H1 (cell line): Measurements from ENCODE around the gene METTL25B. TPM values are rescaled to one million over a fixed set of nuclear protein-coding genes. Genes with fewer than 3 reads are reported as not detected.

Experiments used
- CTCF ChIA-PET: fragments of 300-600 bp; sonication (Branson Sonifier 250); formaldehyde crosslinking; loops from one replicate; lab custom pipeline; 2021; ENCODE audit not compliant: partially characterized antibody; lab: Charles Lee
- POLR2A ChIA-PET: fragments of 300-600 bp; sonication (Branson Sonifier 250); formaldehyde crosslinking; loops from one replicate; lab custom pipeline; 2021; ENCODE audit warnings: inconsistent platforms; ENCODE audit not compliant: partially characterized antibody; lab: Charles Lee
- DNase-seq, 2 experiments: peaks; one replicate each; pipeline versions ENCODE4 v3.0.0 to v3.0.0-alpha.2; 2010 to 2022; ENCODE audit warnings: low spot score in 2 of 2, low read depth in 1 of 2, mixed read lengths in 1 of 2
- FAIRE-seq: peaks from 2 replicates; lab custom pipeline; 2011; peaks lifted over from hg19 to GRCh38; lab: Jason Lieb, UNC
- H2AFZ ChIP-seq: 2 replicates; pipeline ENCODE4 v1.8.1; 2012; ENCODE audit warnings: low read length, inconsistent platforms
- H2AK5ac ChIP-seq: 2 replicates; pipeline ENCODE4 v1.6.1; 2013; ENCODE audit warnings: low read depth, low read length
- H2BK120ac ChIP-seq: replicated peaks from 2 replicates; pipeline ENCODE3; 2013; ENCODE audit warnings: low read depth, low read length, inconsistent platforms
- H2BK12ac ChIP-seq: 2 replicates; pipeline ENCODE4 v1.6.1; 2013; ENCODE audit warnings: low read depth, low read length
- H2BK15ac ChIP-seq: 2 replicates; pipeline ENCODE4 v1.6.1; 2013; ENCODE audit warnings: low read length
- H2BK20ac ChIP-seq: 2 replicates; pipeline ENCODE4 v1.6.1; 2013; ENCODE audit warnings: low read length
- H2BK5ac ChIP-seq: 2 replicates; pipeline ENCODE4 v1.6.1; 2013; ENCODE audit warnings: low read depth, low read length
- H3K14ac ChIP-seq: 2 replicates; pipeline ENCODE4 v1.6.1; 2013; ENCODE audit warnings: inconsistent platforms; ENCODE audit not compliant: insufficient read length
- H3K18ac ChIP-seq: 2 replicates; pipeline ENCODE4 v1.6.1; 2013; ENCODE audit warnings: low read length; ENCODE audit errors: extremely low read depth
- H3K23ac ChIP-seq: 2 replicates; pipeline ENCODE4 v1.6.1; 2013; ENCODE audit warnings: inconsistent platforms; ENCODE audit not compliant: insufficient read length
- H3K23me2 ChIP-seq: 2 replicates; pipeline ENCODE4 v1.6.1; 2013; ENCODE audit warnings: low read depth, low read length
- H3K27ac ChIP-seq: 2 replicates; pipeline ENCODE4 v1.6.1; 2011; ENCODE audit warnings: low read depth, low read length, inconsistent platforms
- H3K27me3 ChIP-seq, 4 experiments: replicated peaks in 1 of 4; 1 replicate in 1 of 4; 2 replicates in 3 of 4; pipeline versions ENCODE4 v1.6.1 to v1.8.1; 2011 to 2013; ENCODE audit warnings: low read length in 3 of 4, mild to moderate bottlenecking in 3 of 4, inconsistent platforms in 2 of 4, mixed read lengths in 2 of 4, moderate library complexity in 1 of 4; ENCODE audit not compliant: control insufficient read depth in 3 of 4, insufficient read depth in 3 of 4; ENCODE audit errors: extremely low read depth in 1 of 4
- H3K36me3 ChIP-seq, 4 experiments: 2 replicates each; pipeline versions ENCODE4 v1.6.1 to v1.8.1; 2011 to 2013; ENCODE audit warnings: mild to moderate bottlenecking in 4 of 4, low read length in 3 of 4, moderate library complexity in 2 of 4, control low read depth in 1 of 4, inconsistent platforms in 1 of 4; ENCODE audit not compliant: insufficient read depth in 4 of 4, control insufficient read depth in 2 of 4
- H3K4ac ChIP-seq: replicated peaks from 2 replicates; pipeline ENCODE3; 2013; ENCODE audit warnings: low read length, low read depth, mixed read lengths, inconsistent platforms; ENCODE audit not compliant: insufficient read length
- H3K4me1 ChIP-seq, 4 experiments: replicated peaks in 1 of 4; 1 replicate in 1 of 4; 2 replicates in 3 of 4; pipeline versions ENCODE4 v1.6.1 to v1.8.1; 2011 to 2013; ENCODE audit warnings: low read length in 3 of 4, inconsistent platforms in 2 of 4, mixed read lengths in 1 of 4; ENCODE audit not compliant: insufficient read depth in 4 of 4, control insufficient read depth in 3 of 4
- H3K4me2 ChIP-seq, 2 experiments: 2 replicates each; pipeline versions ENCODE4 v1.6.1 to v1.8.1; 2011 to 2013; ENCODE audit warnings: low read depth in 2 of 2, low read length in 2 of 2, control low read depth in 1 of 2, inconsistent platforms in 1 of 2, mild to moderate bottlenecking in 1 of 2; ENCODE audit not compliant: insufficient read depth in 1 of 2
- H3K4me3 ChIP-seq, 4 experiments: fragments of 200-600, 300-600 bp in 1 of 4; sonication (generic), shearing (Covaris generic), sonication (Bioruptor Twin) in 1 of 4; 2 replicates each; pipeline versions ENCODE4 v1.5.1 to v1.8.1; 2011 to 2016; ENCODE audit warnings: low read length in 4 of 4, low read depth in 3 of 4, control low read depth in 2 of 4, inconsistent platforms in 2 of 4, mild to moderate bottlenecking in 2 of 4, mixed read lengths in 1 of 4, moderate library complexity in 1 of 4; ENCODE audit not compliant: insufficient read depth in 2 of 4; ENCODE audit errors: extremely low read depth in 1 of 4
- H3K56ac ChIP-seq: replicated peaks from 2 replicates; pipeline ENCODE3; 2013; ENCODE audit warnings: low read depth, mild to moderate bottlenecking, mixed read lengths, low read length, inconsistent platforms; ENCODE audit not compliant: insufficient read length
- H3K79me1 ChIP-seq: 2 replicates; pipeline ENCODE4 v1.6.1; 2013; ENCODE audit warnings: low read depth, low read length, control low read depth
- H3K79me2 ChIP-seq, 2 experiments: 2 replicates each; pipeline versions ENCODE4 v1.6.1 to v1.8.1; 2012 to 2013; ENCODE audit warnings: low read length in 2 of 2, mild to moderate bottlenecking in 2 of 2, inconsistent platforms in 1 of 2; ENCODE audit not compliant: insufficient read depth in 2 of 2, control insufficient read depth in 1 of 2
- H3K9ac ChIP-seq, 4 experiments: replicated peaks in 1 of 4; 1 replicate in 1 of 4; 2 replicates in 3 of 4; pipeline versions ENCODE4 v1.6.1 to v1.8.1; 2011 to 2013; ENCODE audit warnings: low read depth in 3 of 4, low read length in 3 of 4, control low read depth in 2 of 4, mild to moderate bottlenecking in 2 of 4, moderate library complexity in 2 of 4, inconsistent platforms in 1 of 4; ENCODE audit errors: extremely low read depth in 1 of 4
- H3K9me3 ChIP-seq, 2 experiments: 2 replicates each; pipeline versions ENCODE4 v1.6.1 to v1.8.1; 2012 to 2013; ENCODE audit warnings: mild to moderate bottlenecking in 2 of 2, moderate library complexity in 2 of 2, control low read depth in 1 of 2, inconsistent platforms in 1 of 2, low read depth in 1 of 2, low read length in 1 of 2, mixed read lengths in 1 of 2; ENCODE audit not compliant: insufficient read depth in 2 of 2
- H4K20me1 ChIP-seq, 2 experiments: replicated peaks in 1 of 2; 2 replicates each; pipeline versions ENCODE3 to v1.8.1; 2011 to 2013; ENCODE audit warnings: inconsistent platforms in 2 of 2, low read length in 2 of 2, mild to moderate bottlenecking in 1 of 2; ENCODE audit not compliant: insufficient read depth in 2 of 2, control insufficient read depth in 1 of 2
- H4K5ac ChIP-seq: 2 replicates; pipeline ENCODE4 v1.6.1; 2013; ENCODE audit warnings: low read length, low read depth, mixed read lengths, inconsistent platforms; ENCODE audit not compliant: insufficient read length
- H4K8ac ChIP-seq: 2 replicates; pipeline ENCODE4 v1.8.0; 2013; ENCODE audit warnings: mild to moderate bottlenecking, moderate library complexity, low read length, inconsistent platforms; ENCODE audit not compliant: insufficient read depth; ENCODE audit errors: extremely low read depth
- H4K91ac ChIP-seq: replicated peaks from 2 replicates; pipeline ENCODE3; 2013; ENCODE audit warnings: low read length, mixed read lengths, inconsistent platforms; ENCODE audit not compliant: insufficient read length
- TAF7 ChIP-seq: optimal IDR thresholded peaks from 2 replicates; pipeline ENCODE3; 2011; ENCODE audit warnings: low read depth, mild to moderate bottlenecking, inconsistent platforms, low read length, moderate library complexity, borderline replicate concordance
- WGBS, 2 experiments: shearing (Covaris generic) in 1 of 2; methylation state at CpG; one replicate each; pipeline versions ENCODE4 v1.1.6 to v1.1.7; 2013 to 2015; ENCODE audit warnings: low lambda C conversion rate in 2 of 2, mixed read lengths in 2 of 2, inconsistent platforms in 1 of 2, low coverage in 1 of 2, missing lambda C conversion rate in 1 of 2; ENCODE audit not compliant: insufficient replicate concordance in 2 of 2, insufficient coverage in 1 of 2, insufficient read length in 1 of 2; ENCODE audit errors: extremely low coverage in 1 of 2, missing lambda C conversion rate in 1 of 2; 5-methylcytosine and 5-hydroxymethylcytosine counted together
- polyA plus RNA-seq, 7 experiments: library from polyadenylated mRNA; depleted of rRNA in 3 of 7; stranded (reverse) in 5 of 7; unstranded in 2 of 7; fragments of >200 nt in 5 of 7; fragments of 200-250 nt in 2 of 7; gene quantifications; 1 replicate in 5 of 7; 2 replicates in 1 of 7; 4 replicates in 1 of 7; pipeline versions ENCODE4 v1.2.1 to v1.2.3, GENCODE V29; 2011 to 2013; ENCODE audit warnings: missing spikeins in 2 of 7, mixed read lengths in 2 of 7
- total RNA-seq: library from RNA; stranded (reverse); fragmentation: NEBNext Ultra II Directional; extraction: Animal tissue kit (Norgen Biotek cat#: 25700); gene quantifications from 2 replicates; pipeline ENCODE4 v1.2.1, GENCODE V29; 2021

Gene METTL25B
- total and polyA plus RNA-seq, 2 of the 8 experiments (the other 6 are each of a cell fraction or from before 2014, with no cell fraction given): 28.4 to 30.1 TPM

DNA sequence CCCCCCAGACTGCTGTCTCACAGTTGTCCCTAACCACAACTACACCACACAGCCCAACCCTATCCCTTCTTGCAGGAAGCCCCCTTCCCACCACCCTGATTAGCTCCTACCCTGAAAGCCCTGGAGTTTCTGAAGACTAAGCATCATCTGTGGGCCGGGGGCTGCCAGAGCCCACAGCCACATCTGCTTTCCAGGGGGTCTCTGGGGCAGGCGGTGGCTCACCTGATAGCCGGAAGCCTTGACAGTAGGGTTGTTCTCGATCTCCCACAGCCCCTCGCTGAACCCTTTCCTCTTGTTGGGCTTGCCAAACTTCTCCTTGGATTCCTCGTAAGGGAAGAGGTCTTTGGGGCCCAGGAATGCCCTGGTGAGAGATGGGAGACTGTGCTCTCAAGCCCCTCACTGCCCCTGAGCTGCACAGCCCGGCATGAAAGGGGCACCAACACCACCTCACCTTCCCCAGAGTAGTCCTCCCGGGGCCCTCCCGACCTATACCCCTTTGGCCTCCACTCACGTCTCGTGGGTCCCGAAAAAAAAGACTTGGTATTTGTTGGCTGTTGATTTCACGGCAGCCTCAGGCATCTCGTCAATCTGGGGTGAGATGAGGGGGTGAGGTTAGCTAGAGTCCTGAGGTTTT lies 16.6 kb downstream of the METTL25B start:
- no peak overlapping the region for H4K8ac ChIP-seq
- peaks cover 0 to 3% of the 10 kb centered on the region in 2 experiments for H4K20me1 ChIP-seq
- H3K23ac ChIP-seq: no peak overlapping the region
- H2AFZ ChIP-seq: no peak overlapping the region
- no peak overlapping the region for H2BK20ac ChIP-seq
- peaks cover 13 to 33% (median 14%) of the 10 kb centered on the region in 4 experiments; a peak in 6 of 8 replicates for H3K36me3 ChIP-seq
- H3K79me2 ChIP-seq: peaks cover 24 to 51% of the 10 kb centered on the region in 2 experiments
- no peak overlapping the region for H3K4ac ChIP-seq
- no peak overlapping the region; a peak in 2 of 7 replicates for H3K9ac ChIP-seq
- no peak overlapping the region for H2BK15ac ChIP-seq
- no peaks in the 10 kb centered on the region for H3K27me3 ChIP-seq
- H3K4me1 ChIP-seq: peaks cover 31 to 45% (median 34%) of the 10 kb centered on the region in 4 experiments
- no peak overlapping the region for H4K91ac ChIP-seq
- FAIRE-seq: no peak
- H2BK120ac ChIP-seq: no peak overlapping the region
- ChIA-PET POLR2A (interaction anchor here (0.7 to 10.7 kb wide), 3 partner anchors 14 to 109 kb away, joined by 3 to 214 read pairs (median 3); partner anchors contain the start of genes ISG20L2 and METTL25B), CTCF (interaction anchor here (1.1 to 6.6 kb wide), 4 partner anchors 18 to 55 kb away, joined by 3 to 76 read pairs (median 14); partner anchors contain the start of genes ISG20L2, METTL25B and PRCC)
- H3K79me1 ChIP-seq: peaks cover 13% of the 10 kb centered on the region
- H3K4me2 ChIP-seq: no peak overlapping the region
- H3K9me3 ChIP-seq: no peaks in the 10 kb centered on the region
- no peak overlapping the region for H3K14ac ChIP-seq
- WGBS, 2 experiments: 94% methylated on average over 14 of the region's 14 CpGs; no CpG with 5 or more reads in 1 of the 2 experiments
- H2BK5ac ChIP-seq: 0 out of 2 replicates have a peak overlapping the region, but pooled peaks have one; percentile 18
- no peak overlapping the region for H3K56ac ChIP-seq
- peaks cover 10% of the 10 kb centered on the region for H3K23me2 ChIP-seq
- no peak for TF ChIP-seq TAF7
- no peak for DNase-seq
- no peak overlapping the region for H2BK12ac ChIP-seq
- H4K5ac ChIP-seq: no peak overlapping the region
- H3K4me3 ChIP-seq: no peak overlapping the region
- peak overlapping the region; percentile 35; the same call in 1 of the 2 replicates for H3K27ac ChIP-seq
- H3K18ac ChIP-seq: no peak overlapping the region
- H2AK5ac ChIP-seq: no peak overlapping the region
